GM21786 (cell line): Measurements from ENCODE around the gene GNA12.
"Not testable (repeated sequence)": the region's sequence is repeated elsewhere in the genome, so short reads cannot be mapped to it uniquely, and the experiment has no call there.

ENCODE experiments used
- ATAC-seq: cut with Tn5 transposase; IDR thresholded peaks from one replicate; pipeline ENCODE4 v1.9.1; 2021; ENCODE audit not compliant: unreplicated experiment

Gene GNA12

DNA sequence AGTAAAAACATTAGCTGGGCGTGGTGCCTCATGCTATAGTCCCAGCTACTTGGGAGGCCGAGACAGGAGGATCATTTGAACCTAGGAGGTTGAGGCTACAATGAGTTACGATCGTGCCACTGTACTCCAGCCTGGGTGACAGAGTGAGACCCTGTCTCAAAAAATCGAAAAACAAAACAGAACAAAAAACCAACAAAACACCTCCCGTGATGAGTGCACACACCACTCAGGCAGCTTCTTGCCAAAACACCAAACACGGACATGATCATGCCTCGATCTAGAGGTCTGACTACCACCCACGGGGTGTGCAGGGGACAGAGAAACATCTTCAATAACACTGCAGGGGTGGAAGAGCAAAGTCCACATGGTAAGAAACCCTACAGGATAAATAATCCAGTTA lies 111.7 kb downstream of the GNA12 start:
- ATAC-seq, result no peak

DNA sequence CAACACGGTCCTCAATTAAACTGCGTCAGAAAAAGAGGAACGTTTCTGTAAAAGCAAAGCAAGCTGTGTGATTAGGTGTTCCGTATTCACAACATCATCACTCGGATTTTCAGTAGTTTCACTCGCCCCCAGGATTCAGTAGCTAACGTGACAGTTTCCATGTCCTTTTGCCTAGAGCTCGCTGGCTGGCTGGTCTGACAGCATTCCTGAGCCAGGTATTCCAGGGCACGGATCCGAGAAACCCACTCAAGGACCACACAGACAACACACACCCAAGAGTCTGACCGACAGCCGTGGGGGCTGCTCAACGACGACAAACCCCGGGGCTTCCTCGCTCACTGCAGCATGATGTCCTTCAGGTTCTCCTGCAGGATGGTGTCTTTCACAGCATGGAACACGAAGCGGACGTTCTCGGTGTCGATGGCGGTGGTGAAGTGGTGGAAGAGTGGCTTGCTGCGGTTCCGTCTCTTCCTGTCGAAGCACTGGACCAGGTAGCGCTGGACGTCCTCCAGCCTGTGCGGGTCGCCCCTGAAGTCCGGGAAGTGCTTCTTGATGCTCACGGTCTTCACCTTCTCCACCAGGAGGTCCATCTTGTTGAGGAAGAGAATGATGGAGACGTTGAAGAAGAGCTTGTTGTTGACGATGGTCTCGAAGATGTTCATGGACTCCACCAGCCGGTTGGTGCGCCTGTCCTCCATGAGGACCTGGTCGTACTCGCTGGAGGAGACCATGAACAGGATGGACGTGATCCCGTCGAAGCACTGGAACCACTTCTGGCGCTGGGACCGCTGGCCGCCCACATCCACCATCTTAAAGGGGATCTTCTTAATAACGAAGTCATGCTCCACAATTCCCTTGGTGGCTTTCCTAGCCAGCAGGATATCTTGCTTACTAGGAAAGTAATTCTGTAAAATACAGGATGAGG lies 113.0 kb downstream of the GNA12 start:
- ATAC-seq, result no peak

DNA sequence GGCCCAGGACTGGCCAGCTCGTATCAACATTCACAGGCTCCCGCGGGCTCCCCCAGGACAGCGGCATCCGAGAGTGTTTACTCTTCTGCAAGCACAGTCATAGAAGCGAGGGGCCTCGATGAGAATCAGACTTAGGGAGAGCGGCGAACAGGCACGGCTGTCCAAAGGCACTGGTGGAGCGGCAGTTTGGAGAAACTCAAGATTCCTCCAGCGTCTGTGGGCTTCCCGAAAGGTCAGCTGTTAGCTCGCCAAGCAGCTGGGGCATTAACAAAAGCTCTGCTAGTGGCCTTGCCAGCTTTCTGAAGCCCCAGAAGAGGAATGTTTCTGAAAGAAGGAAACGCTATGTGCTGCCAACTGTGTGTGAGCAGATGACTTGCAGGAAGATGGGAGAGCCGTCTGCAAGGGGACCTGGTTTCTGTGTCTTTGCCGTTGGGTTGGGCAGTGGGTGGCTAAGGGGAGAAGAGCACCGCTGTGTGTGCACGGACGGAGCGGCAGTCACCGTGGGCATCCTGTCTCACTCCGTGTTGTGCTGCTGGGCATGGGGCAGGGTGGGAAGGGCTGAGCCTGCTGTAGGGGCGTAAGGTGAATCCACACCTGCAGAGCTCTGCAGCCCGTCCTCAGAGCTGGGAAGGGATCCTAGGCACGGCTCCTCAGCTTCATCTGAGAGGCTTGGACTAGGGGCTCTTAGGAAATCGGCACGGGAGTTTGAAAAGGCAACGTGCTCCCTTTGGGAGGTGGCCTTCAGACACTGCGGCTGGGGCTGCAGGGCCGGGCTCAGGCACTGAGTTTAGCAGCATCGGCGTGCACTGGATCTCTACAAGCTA lies 114.0 kb downstream of the GNA12 start:
- ATAC-seq, result no peak

DNA sequence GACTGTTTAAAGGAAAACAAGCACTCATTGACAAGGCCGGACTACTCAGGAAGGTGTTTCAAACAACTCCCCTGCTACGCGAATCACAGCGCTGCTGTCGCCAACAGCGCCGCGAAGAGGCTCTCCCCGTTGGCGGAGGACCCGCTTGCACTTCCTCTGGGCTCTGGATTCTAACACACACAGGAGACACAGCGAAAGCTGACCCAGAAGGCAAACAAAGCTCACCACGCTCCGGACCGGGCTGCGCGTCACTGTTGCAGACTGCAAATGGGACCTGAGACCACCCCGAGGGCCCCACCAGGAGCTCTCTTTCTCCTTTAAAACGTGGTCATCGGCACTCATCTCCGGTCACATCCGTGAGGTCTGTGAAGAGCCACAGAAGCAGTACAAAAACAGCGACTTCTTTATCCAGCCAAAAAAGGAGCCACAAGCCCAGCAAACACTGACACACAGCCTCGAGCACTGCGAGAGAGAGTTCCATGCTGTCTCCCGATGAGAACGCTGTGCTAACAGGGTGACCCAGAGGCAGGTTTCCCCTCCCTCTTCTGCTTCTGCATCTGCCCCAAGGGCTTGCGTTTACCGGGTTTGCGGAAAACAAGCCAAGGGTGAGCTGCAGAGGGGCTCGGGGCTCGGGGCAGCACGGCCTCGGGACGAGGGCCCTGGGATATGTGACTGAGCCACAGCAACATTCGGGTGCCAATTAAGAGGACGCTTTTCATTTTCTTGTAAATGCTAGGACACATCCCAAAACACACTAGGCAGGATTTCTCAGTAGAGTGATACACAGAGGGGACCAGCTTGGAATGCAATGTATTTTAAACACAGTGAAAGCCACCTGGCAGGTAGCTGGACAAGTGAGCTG lies 114.8 kb downstream of the GNA12 start:
- ATAC-seq, result no peak

DNA sequence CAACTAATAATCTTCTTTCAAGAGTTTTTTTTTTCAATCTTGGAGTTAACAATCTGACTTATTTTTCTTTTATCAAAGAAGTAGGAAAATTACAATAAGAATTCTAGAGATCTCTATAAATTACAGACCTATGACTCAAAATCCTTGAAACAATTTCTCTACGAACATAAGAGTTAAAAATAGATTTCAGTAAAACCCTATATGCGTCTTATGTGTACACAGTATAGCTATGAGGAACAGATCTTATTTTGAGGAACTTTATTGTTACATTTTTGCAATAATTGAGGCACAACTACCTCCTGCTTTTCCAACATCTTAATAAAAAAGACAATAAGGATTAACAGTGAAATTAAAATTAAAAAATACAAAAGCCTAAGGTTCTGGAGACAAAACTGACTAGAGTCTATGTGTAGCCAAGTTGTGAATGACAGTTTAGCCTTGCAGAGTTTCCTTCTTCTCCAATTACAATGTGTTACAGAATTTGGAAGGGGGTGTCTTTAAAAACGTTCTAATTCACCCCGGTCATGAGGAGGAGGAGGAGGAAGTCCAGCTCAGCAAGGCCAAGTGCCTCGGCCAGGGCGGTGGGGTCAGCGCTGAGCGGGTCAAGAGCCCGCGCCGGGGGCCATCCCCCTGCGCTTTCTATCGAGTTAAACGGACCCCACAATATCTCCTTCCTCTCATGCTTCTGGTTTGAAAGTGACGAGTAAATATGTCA lies 115.6 kb downstream of the GNA12 start:
- ATAC-seq, result no peak

DNA sequence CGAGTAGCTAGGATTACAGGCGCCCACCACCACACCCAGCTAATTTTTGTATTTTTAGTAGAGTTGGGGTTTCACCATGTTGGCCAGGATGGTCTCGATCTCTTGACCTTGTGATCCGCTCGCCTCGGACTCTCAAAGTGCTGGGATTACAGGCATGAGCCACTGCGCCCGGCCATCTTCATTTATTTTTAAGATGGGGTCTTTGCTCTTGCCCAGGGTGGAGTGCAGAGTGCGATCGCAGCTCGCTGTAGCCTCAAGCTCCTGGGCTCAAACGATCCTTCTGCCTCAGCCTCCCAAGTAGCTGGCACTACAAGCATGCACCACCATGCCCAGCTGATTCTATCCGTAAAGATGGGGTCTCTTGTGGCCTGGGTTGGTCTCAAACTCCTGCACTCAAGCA lies 116.9 kb downstream of the GNA12 start:
- not testable (repeated sequence) for ATAC-seq

DNA sequence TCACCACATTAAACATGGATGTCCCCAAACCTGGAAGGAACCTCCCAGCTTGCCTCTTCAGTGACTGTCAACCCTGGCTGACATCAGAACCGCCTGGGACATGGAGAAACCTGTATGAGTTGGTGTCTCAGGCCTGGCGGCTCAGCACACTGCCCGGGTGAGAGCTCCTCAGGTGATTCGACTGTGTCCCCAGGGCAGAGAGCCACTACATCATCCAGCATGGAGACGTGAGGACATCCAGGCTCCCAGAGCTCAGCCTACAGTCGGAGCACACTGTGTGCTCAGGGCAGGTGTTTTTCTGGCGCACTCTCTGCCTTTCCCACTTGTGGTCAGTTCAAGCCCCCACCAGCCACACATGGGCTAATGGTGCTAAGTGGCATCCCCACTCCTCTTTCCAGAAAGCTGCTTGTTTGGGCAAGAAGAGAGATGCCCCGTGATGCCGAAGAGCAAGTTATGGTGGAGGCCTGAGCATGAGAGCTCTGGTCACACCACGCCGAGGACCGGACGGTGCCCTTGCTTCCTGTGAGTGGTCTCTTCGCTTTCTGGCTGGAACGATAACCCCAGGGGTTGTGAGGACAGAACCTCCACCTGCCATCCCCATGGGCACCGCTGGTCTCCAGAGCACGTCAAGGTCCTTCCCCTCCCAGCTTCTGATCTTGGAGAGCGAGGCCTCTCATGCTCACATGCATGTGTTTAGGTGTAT lies 117.6 kb downstream of the GNA12 start:
- ATAC-seq, result no peak

DNA sequence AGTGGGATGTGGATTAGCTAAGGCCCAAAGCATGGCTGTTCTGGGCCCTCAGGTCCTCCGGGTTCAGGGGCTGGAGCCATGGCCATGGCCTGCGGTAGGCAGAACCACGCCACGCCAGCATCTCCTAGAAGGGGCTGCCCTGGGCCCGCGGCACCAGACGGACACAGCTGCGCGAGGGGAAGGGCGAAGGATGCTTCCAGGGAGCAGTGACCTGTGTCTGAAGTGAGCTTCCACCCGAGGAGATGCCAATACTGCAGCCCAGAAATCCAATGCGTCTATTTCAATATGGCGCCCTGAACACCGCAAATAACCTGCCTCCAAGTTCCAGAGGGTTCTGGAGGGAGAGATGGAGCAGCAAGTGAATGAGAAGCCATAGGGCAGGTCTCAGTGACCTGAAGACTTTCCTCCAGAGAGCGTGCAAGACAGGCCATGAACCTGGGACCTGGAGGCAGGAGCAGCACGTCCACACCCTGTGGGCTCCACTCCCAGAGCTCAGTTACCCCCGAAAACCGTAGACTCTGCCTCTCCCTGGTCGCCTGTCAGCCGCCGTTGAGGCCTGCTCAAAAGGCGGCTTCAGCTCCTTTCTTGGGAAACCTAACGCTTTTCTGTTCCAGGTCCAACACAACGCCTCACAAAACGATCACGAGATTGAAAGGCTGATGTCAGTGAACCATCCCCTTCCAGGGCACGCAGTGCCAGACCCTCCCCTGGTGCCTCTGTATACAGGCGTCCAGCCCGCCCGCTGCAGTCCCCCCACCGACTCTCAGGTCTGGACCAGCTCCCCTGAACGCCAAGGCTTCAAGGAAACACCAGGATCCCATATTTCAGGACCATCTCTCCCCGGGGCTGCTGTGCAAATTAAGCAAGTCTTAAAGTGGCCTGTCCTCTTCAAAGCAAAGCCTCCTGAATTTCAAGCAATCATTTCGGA lies 118.7 kb downstream of the GNA12 start:
- ATAC-seq, result no peak

DNA sequence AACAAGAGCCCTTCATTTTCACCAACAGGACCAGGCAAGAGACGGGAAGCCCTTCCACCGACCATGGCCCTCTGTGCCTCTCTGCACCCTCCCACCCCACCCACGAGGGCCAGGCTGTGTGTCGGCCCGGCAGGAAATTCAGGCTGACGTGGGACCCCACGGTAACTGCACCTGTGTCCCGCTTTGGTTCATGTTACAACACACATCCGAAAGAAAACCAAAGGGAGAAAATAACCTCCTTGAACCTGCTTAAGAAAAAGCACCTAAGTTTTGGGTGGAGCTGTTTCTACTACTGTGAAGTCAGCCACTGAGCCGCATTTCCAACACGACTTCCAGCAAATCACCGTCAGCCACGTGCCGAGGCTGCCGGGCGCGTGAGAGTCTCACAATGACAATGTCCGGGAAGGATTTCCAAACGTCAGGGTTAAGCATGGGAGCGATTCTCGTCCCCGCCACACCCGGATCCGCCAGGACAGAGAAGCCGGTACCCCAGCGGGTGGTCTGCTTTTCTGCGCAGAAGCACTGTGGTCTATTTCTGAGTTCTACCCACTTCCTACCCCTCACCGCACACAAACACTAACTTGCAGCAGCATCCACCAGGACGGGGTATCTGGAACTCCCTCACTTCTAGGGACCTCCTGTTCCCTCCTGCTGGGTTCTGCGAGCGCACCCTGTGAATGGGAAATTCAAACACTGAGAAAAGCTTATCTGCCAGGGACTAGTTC lies 119.5 kb downstream of the GNA12 start:
- no peak for ATAC-seq

DNA sequence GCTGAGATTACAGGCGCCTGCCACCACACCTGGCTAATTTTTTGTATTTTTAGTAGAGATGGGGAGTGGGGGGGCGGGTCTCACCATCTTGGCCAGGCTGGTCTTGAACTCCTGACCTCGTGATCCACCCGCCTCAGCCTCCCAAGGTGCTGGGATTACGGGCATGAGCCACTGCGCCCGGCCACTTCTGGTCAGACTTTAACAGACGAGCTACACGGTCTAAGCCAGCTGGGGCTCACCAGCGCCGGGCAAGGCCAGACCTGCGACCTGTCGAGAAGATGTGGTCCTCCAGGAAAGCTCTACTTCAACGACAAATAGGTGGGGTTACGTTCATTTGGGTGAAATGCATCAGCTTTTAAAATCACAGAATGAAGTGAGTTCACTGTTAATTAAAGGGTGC lies 120.1 kb downstream of the GNA12 start:
- not testable (repeated sequence) for ATAC-seq

DNA sequence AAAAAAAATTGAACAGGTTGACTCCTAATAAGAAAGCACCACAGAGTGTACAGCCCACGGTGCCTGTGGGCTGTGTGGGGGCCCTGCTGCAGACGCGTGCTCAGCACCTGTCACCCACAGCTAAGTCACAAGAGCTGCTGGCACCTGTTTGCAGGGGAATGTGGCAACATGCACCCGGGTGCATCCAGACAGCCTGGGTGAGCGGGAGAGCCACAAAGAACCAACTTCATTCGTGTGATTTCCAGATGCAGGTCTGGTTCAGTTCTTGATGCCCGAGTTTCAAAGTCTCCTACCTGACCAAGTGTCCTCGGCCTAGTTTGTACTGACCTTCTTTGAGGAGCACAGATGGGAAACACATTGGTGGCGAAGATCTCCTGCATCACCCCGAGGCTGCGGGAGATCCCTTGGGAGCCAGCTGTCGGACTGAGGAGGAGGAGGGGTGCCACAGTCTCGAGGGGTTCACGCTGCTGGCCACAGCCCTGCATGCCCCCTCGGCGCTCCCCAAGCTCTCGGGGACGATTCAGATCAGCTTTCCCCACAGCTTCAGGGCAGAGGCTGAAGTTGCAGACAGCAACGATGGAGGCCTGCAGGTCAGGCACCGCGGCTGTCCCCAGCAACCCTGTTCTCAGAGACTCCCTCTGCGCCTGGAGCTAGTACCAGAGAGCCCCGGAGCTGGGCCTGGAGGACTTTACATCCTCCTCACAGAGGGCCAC lies 120.8 kb downstream of the GNA12 start:
- no peak for ATAC-seq

DNA sequence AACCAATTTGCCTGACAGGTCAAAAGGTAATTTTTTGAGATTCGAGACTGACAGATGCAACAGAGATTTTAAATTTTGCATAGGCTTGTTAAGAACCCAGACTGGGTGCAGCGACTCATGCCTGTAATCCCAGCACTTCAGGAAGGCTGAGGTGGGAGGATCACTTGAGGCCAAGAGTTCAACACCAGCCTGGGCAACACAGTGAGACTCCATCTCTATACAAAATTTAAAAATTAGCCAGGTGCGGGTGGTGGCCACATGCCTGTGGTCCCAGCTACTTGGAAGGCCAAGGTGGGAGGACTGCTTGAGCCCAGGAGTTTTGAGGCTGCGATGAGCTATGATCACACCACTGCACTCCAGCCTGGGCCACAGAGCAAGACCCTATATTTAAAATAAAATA lies 121.5 kb downstream of the GNA12 start:
- ATAC-seq, result no peak

DNA sequence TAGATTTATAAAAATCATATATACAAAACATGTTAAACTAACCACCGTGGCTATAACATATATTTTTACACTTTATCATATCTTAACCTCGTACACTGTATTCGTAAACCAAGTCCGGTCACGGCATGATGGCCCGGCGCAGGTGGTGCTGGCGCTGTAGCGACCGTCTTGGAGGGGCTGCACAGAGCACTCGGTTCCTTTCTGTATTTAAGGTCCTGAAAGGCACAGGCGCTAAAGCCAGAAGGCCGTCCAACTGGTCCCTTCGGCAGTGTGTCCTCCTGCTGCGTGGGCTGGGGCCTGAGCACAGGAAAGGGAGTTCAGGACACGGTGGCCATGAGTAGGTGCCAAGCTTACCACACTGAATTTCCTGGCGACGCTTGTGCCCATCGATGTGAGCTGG lies 122.3 kb downstream of the GNA12 start:
- ATAC-seq, result no peak

DNA sequence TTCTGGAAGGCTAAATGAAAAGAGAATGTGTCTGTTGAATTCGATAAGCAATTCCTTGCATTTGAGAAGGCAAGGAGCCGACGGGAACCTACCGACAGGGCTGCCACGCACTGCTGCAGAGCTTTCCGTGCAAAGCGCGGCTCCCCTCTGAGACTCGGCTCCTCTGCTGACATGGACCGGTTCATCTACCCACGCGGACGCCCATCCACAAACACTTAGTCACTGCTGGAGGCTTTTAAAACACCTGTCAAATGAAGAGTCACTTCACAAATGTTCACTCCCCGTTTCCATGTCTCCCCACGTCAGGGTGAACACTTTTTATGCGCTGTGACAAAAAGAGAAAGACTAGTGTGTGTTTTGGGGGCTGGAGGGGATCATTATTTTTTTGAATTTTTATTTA lies 124.1 kb downstream of the GNA12 start:
- ATAC-seq, result no peak

DNA sequence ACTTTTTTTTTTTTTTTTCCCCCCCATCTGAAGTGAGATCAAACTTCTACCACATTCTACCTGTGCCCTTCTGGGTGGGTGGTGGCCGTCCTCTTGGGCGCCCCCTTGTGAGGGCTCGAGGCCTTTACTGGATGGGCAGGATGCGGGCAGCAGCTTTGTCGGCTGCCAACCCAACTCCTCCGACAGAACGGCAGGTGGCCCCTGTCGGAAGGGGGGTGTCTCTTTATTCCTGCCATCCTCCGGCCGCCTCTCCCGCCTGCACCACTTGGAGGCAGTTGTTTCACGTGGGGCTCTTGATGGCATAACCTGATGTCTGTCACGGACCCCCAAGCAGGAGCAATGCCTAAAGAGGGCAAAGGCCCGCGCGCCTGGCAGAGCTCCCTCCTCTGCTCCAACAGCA lies 125.1 kb downstream of the GNA12 start:
- ATAC-seq, result no peak

DNA sequence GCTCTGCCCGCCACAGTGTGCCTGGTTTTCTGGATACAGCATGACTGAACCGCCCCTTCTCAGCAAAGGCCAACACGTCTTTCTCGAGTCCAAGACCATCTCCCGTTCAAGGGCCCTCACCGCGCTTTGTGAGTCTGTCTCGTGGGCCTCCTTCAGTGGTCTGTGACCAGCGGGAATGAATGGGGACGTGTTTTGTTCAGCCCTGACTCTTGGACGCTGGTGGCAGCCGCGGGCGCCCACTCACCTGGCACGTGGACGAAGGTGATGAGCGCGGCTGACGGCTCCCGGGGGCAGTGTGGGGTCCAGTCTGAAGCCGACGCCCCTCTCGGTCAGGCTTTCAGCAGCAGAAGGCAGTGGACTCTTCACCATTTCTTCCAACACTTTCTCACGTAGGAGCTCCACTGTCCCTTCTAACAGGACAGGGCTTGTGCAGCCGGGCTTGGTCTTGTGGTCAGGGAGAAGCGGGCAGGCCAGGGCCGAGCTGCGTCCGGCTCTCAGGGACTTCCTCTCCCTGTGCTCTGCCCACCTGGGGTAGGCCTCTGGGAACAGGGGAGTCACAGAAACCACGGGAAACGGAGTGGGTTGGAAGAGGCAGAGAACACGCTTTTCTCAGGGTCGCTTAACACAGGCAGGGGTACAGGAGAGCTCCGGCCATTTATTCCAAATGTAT lies 125.7 kb downstream of the GNA12 start:
- ATAC-seq, result no peak
